Caco-2 (cell line): Measurements from ENCODE around the gene ZNF146. TPM values are rescaled to one million over a fixed set of nuclear protein-coding genes. Genes with fewer than 3 reads are reported as not detected.

Experiments used
- Bru-seq: library from RNA; stranded (reverse); fragments of 400-500 nt; gene quantifications from one replicate; lab custom pipeline; 2021; lab: Mats Ljungman, UMichigan
- BruChase-seq, 2 experiments: library from RNA; stranded (reverse); fragments of 400-500 nt; gene quantifications; one replicate each; lab custom pipeline; 2021; lab: Mats Ljungman, UMichigan
- BruUV-seq: library from RNA; stranded (reverse); fragments of 400-500 nt; replicated peaks from 2 replicates; lab custom pipeline; 2021; lab: Mats Ljungman, UMichigan
- CTCF ChIA-PET: fragments of 300-600 bp; sonication (Branson Sonifier 250); formaldehyde crosslinking; loops from one replicate; lab custom pipeline; 2022; ENCODE audit warnings: antibody characterized with exemption; lab: Charles Lee
- POLR2A ChIA-PET: fragments of 300-600 bp; sonication (Branson Sonifier 250); formaldehyde crosslinking; loops from one replicate; lab custom pipeline; 2022; ENCODE audit warnings: antibody characterized with exemption; lab: Charles Lee
- DNase-seq, 2 experiments: peaks; one replicate each; pipeline versions ENCODE4 v3.0.0 to v3.0.0-alpha.2; 2020 to 2022
- H3K27me3 ChIP-seq: replicated peaks from 2 replicates; pipeline ENCODE4 v1.6.0; 2011; ENCODE audit warnings: low read length; ENCODE audit not compliant: control insufficient read depth, insufficient read depth
- H3K36me3 ChIP-seq: 2 replicates; pipeline ENCODE4 v1.5.1; 2011; ENCODE audit warnings: low read length; ENCODE audit not compliant: control insufficient read depth, insufficient read depth
- H3K4me1 ChIP-seq: fragments of 250-450 bp; sonication (Bioruptor Pico); 2 replicates; pipeline ENCODE4 v1.5.1; 2020; ENCODE audit warnings: mild to moderate bottlenecking
- H3K4me3 ChIP-seq: 2 replicates; pipeline ENCODE4 v1.5.1; 2011; ENCODE audit warnings: low read depth, mild to moderate bottlenecking, control low read depth, low read length
- H3K9me3 ChIP-seq: fragments of 250-450 bp; sonication (Bioruptor Pico); 2 replicates; pipeline ENCODE4 v1.5.1; 2020; ENCODE audit warnings: mild to moderate bottlenecking, moderate library complexity
- H3K27ac Mint-ChIP-seq: one replicate; pipeline ENCODE4 v1.8.0; 2022; ENCODE audit warnings: mixed read lengths; ENCODE audit not compliant: unreplicated experiment
- H3K27me3 Mint-ChIP-seq: one replicate; pipeline ENCODE4 v1.8.0; 2022; ENCODE audit warnings: mixed read lengths; ENCODE audit not compliant: insufficient read depth, unreplicated experiment
- H3K36me3 Mint-ChIP-seq: one replicate; pipeline ENCODE4 v1.8.0; 2022; ENCODE audit warnings: mild to moderate bottlenecking, mixed read lengths; ENCODE audit not compliant: insufficient read depth, unreplicated experiment
- H3K4me1 Mint-ChIP-seq: one replicate; pipeline ENCODE4 v1.8.0; 2022; ENCODE audit warnings: low read depth, mixed read lengths; ENCODE audit not compliant: unreplicated experiment
- H3K4me3 Mint-ChIP-seq: one replicate; pipeline ENCODE4 v1.8.0; 2022; ENCODE audit warnings: mild to moderate bottlenecking, moderate library complexity, mixed read lengths; ENCODE audit not compliant: unreplicated experiment
- H3K9me3 Mint-ChIP-seq: one replicate; pipeline ENCODE4 v1.8.0; 2022; ENCODE audit warnings: mixed read lengths; ENCODE audit not compliant: unreplicated experiment
- CTCF ChIP-seq, 2 experiments: fragments of 200-600 bp in 1 of 2; IDR thresholded peaks; 1 replicate in 1 of 2; 2 replicates in 1 of 2; pipeline versions ENCODE4 v1.5.1 to v1.8.0; 2011 to 2022; ENCODE audit warnings: antibody characterized with exemption in 1 of 2, control low read depth in 1 of 2, inconsistent platforms in 1 of 2, low read depth in 1 of 2, low read length in 1 of 2, mild to moderate bottlenecking in 1 of 2, moderate library complexity in 1 of 2; ENCODE audit not compliant: insufficient read depth in 1 of 2, severe bottlenecking in 1 of 2, unreplicated experiment in 1 of 2
- intact Hi-C: fragments of 100-400 bp; cut with micrococcal nuclease; formaldehyde crosslinking; loops from one replicate; pipeline ENCODE4 v1.10.0; 2022; ENCODE audit not compliant: unreplicated experiment
- long read RNA-seq: library from polyadenylated mRNA; stranded (forward); transcript quantifications from one replicate; pipeline ENCODE4 v2.0.0, GENCODE V29; 2022
- total RNA-seq: library from RNA; stranded (reverse); gene quantifications from 2 replicates; pipeline ENCODE4 v1.2.3, GENCODE V29; 2022

Gene ZNF146
- total RNA-seq, result 76.1 and 76.4 TPM in 2 replicates
- percentile 94 among the genes with signal in this experiment for Bru-seq, nascent RNA
- percentile 98 among the genes with signal in this experiment for BruChase-seq, experiment 1, labeled RNA remaining after a 2-hour chase
- percentile 94 among the genes with signal in this experiment for BruChase-seq, experiment 2, labeled RNA remaining after a 6-hour chase
- long read RNA-seq, transcript ZNF146-201 (4 exons, 3,326 nt), result major isoform, 24 of 97 reads
- long read RNA-seq, transcript ZNF146-205 (3 exons, 533 nt), result minor isoform, 8 of 97 reads
- long read RNA-seq, transcript ZNF146-202 (3 exons, 3,780 nt), result minor isoform, 23 of 97 reads
- long read RNA-seq, partial matches to known transcripts, result 0 of 97 reads
- long read RNA-seq, other reads (novel, unspliced or antisense), result 40 of 97 reads

DNA sequence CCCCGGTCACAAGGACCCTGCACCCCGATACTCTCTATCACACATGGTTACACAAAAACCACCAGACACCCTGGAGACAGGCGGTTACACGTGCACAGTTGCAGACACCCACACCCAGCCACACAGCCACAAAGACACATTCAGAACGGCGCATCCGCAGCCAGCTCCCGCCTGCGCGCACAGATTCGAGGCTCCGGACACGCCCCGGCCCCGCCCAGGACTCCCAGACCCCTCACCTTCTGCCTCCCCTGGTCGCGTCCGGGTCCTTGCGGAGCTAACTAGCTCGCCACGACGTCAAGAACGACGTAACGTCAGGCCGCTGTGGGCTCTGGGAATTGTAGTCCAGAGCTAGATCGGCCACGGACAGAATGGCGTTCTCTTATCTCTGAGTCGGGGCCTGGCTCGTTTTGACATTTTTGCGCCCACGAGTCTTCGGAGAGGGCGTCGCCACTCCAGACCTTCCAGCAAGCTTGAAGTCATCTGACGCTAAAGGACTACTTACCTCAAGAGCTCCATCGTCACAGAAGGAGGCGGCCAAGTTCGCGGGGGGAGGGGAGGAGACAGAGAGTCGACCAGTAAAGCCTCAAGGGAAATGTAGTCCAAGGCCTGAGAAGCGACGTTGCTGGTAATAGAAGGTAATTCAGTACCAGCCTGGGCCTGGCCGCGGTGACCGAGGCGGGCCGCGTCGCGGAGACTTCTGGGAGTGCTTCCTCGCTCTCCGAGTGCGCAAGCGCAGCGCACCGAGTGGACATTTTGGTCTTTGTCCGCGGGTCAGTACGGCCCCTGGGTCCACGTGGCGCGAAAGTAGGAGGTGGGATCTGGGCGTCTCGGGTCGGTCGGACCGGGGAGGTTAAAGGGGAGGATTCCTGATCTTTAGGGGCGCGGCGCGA lies at the start of gene ZNF146, which contains the start of gene ZNF565:
ZNF146 (plus strand) TSS at position 721 of the 890 bp plus-strand sequence. CDS start 21,335 bp downstream, outside the sequence.
ZNF565 (minus strand) TSS at position 280 of the 890 bp plus-strand sequence. CDS start 12,680 bp downstream, outside the sequence.
- Histone ChIP-seq H3K9me3 (no peaks in the 10 kb centered on the region), H3K27me3 (no peaks in the 10 kb centered on the region), H3K4me1 (no peaks in the 10 kb centered on the region), H3K36me3 (no peaks in the 10 kb centered on the region), H3K4me3 (peak within 1 kb of the TSS; percentile 79)
- peak; percentile 98 to 99 for DNase-seq
- H3K4me3 Mint-ChIP-seq, result no peak within 1 kb of the TSS
- BruUV-seq, result no TSS peak
- H3K4me1 Mint-ChIP-seq, result no peaks in the 10 kb centered on the region
- H3K9me3 Mint-ChIP-seq, result no peaks in the 10 kb centered on the region
- intact Hi-C loops, result loop anchor here (1.0 to 10.0 kb wide), 6 partner anchors 75 to 1000 kb away; partner anchors contain the start of genes THAP8, WDR62, ZNF383 and ZNF461
- TF ChIP-seq CTCF (IDR thresholded peaks at IDR 0.05; ENCODE audit: insufficient read depth in 1 of 2, low read depth in 1 of 2, low read length in 1 of 2, severe bottlenecking in 1 of 2, unreplicated experiment in 1 of 2), result no peak
- H3K27ac Mint-ChIP-seq, result no peak within 1 kb of the TSS
- ChIA-PET POLR2A (interaction anchor here (0.5 to 1.9 kb wide), 13 partner anchors 19 to 1156 kb away, joined by 3 to 9 read pairs (median 4); partner anchors contain the start of genes ALKBH6, CAPNS1, POLR2I and TBCB), CTCF (interaction anchor here (1.5 to 1.7 kb wide), 2 partner anchors 86 to 275 kb away, joined by 3 to 13 read pairs; partner anchors contain the start of gene ZNF566)
- H3K36me3 Mint-ChIP-seq, result peaks cover 18% of the 10 kb centered on the region
- no peaks in the 10 kb centered on the region for H3K27me3 Mint-ChIP-seq

- BruUV-seq, result no TSS peak
- CTCF ChIA-PET, result interaction anchor here (0.6 to 5.3 kb wide), 3 partner anchors 18 to 324 kb away, joined by 3 to 24 read pairs (median 3); no protein-coding TSS in a partner anchor
- intact Hi-C loops, result no loop called here
Observed at GRCh38 chr19:36169084-36169760, 45.7 kb upstream of the ZNF146 start.

More at GRCh38 chr19:36169084-36169760, 45.7 kb upstream of the ZNF146 start:
- Mint-ChIP-seq H3K27me3 (no peaks in the 10 kb centered on the region), H3K4me3 (no peak overlapping the region), H3K9me3 (no peaks in the 10 kb centered on the region), H3K27ac (no peak overlapping the region), H3K4me1 (peaks cover 7% of the 10 kb centered on the region), H3K36me3 (no peaks in the 10 kb centered on the region)
- Histone ChIP-seq H3K4me1 (peaks cover 4% of the 10 kb centered on the region; the same call in 1 of the 2 replicates), H3K27me3 (no peaks in the 10 kb centered on the region), H3K36me3 (no peaks in the 10 kb centered on the region), H3K4me3 (no peak overlapping the region), H3K9me3 (no peaks in the 10 kb centered on the region)
- TF ChIP-seq CTCF (IDR thresholded peaks at IDR 0.05; ENCODE audit: insufficient read depth in 1 of 2, low read depth in 1 of 2, low read length in 1 of 2, severe bottlenecking in 1 of 2, unreplicated experiment in 1 of 2), result no peak
- no peak for DNase-seq
- POLR2A ChIA-PET, result no interaction called here
